A673 (cell line): ENCODE results near the gene KDM3A.

ENCODE experiments used
- CTCF ChIP-seq: fragments of 300-800, 200-600 bp; sonication (generic); conservative IDR thresholded peaks from 2 replicates; pipeline ENCODE4 v1.5.1; 2017; ENCODE audit warnings: low read depth, mild to moderate bottlenecking, antibody characterized with exemption, low read length, moderate library complexity, mixed read lengths
- EZH2 ChIP-seq: fragments of 200-600 bp; sonication (generic); IDR thresholded peaks from 2 replicates; pipeline ENCODE4 v1.6.1; 2017; ENCODE audit warnings: borderline replicate concordance, low read depth, mild to moderate bottlenecking, mixed read lengths, antibody characterized with exemption, low read length; ENCODE audit not compliant: poor library complexity, severe bottlenecking

GRCh38 chr2:86400321-86400720 lies 40.9 kb upstream of the KDM3A start:
- TF ChIP-seq CTCF: no peak
- no peak for TF ChIP-seq EZH2
